ENCODE data around the gene ZNF326.

GRCh38 chr1:89954401-89954800, 40.5 kb upstream of the ZNF326 start:
- TF ChIP-seq, protein P1, sequence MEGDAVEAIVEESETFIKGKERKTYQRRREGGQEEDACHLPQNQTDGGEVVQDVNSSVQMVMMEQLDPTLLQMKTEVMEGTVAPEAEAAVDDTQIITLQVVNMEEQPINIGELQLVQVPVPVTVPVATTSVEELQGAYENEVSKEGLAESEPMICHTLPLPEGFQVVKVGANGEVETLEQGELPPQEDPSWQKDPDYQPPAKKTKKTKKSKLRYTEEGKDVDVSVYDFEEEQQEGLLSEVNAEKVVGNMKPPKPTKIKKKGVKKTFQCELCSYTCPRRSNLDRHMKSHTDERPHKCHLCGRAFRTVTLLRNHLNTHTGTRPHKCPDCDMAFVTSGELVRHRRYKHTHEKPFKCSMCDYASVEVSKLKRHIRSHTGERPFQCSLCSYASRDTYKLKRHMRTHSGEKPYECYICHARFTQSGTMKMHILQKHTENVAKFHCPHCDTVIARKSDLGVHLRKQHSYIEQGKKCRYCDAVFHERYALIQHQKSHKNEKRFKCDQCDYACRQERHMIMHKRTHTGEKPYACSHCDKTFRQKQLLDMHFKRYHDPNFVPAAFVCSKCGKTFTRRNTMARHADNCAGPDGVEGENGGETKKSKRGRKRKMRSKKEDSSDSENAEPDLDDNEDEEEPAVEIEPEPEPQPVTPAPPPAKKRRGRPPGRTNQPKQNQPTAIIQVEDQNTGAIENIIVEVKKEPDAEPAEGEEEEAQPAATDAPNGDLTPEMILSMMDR (conservative IDR thresholded peaks at IDR 0.05 in 1 of 2, IDR thresholded peaks at IDR 0.05 in 1 of 2; ENCODE audit: low read depth in 1 of 2, low read length in 2 of 2), result no peak
- TF ChIP-seq EZH2 (IDR thresholded peaks at IDR 0.05; ENCODE audit: low read length, missing control alignments), result no peak

Measured in fibroblast of lung (primary cell).